IMR-90 (cell line): ENCODE results near the gene CCER1.

Experiments
- RCOR1 ChIP-seq: IDR thresholded peaks from 2 replicates; pipeline ENCODE4 v1.6.1; 2012; ENCODE audit warnings: mild to moderate bottlenecking, low read length, improper control_type of control experiment; ENCODE audit not compliant: insufficient replicate concordance
- TF ChIP-seq, protein P1 (sequence below): conservative IDR thresholded peaks from 2 replicates; pipeline ENCODE4 v1.5.1; 2012; ENCODE audit warnings: mild to moderate bottlenecking, low read depth, low read length, improper control_type of control experiment

DNA sequence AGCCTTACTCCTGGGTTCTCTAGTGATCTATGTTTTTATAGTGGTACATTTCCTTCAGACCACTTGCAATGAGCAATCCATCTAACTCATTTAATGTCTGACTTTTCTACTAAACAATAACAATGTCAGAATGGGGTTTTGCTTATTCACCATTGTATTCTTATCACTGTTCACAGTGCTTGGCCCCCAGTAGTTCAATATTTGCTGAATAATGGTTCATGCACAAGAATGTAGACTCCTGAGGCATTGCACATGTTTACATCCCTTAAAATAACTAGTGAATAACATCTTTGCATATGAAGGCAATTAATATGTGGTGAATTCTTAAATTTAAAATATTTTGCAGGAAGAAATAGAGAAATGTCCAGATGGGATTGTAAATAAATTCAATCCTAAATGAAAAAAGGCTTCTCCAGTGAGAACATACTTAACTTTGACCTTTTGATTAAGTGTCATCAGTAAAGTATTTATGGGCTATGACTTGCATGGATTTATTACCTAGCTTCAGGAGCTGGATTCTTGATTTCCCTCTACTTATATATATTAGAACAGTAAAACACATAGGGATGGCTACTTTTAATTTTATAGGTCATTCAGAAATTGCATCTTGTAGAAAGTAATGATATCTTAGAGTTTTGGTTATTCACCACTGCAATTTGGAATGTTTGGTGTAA is 3.4 kb downstream of the CCER1 start:
- TF ChIP-seq, protein P1, sequence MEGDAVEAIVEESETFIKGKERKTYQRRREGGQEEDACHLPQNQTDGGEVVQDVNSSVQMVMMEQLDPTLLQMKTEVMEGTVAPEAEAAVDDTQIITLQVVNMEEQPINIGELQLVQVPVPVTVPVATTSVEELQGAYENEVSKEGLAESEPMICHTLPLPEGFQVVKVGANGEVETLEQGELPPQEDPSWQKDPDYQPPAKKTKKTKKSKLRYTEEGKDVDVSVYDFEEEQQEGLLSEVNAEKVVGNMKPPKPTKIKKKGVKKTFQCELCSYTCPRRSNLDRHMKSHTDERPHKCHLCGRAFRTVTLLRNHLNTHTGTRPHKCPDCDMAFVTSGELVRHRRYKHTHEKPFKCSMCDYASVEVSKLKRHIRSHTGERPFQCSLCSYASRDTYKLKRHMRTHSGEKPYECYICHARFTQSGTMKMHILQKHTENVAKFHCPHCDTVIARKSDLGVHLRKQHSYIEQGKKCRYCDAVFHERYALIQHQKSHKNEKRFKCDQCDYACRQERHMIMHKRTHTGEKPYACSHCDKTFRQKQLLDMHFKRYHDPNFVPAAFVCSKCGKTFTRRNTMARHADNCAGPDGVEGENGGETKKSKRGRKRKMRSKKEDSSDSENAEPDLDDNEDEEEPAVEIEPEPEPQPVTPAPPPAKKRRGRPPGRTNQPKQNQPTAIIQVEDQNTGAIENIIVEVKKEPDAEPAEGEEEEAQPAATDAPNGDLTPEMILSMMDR, result no peak
- TF ChIP-seq RCOR1, result no peak
